ENCODE data around the gene DDRGK1. TPM values are rescaled to one million over a fixed set of nuclear protein-coding genes. Genes with fewer than 3 reads are reported as not detected.

The DDRGK1 gene
- total and polyA plus RNA-seq, 2 of the 4 experiments (the other 2 are of a cell fraction), result 12.2 to 29.6 TPM

DNA sequence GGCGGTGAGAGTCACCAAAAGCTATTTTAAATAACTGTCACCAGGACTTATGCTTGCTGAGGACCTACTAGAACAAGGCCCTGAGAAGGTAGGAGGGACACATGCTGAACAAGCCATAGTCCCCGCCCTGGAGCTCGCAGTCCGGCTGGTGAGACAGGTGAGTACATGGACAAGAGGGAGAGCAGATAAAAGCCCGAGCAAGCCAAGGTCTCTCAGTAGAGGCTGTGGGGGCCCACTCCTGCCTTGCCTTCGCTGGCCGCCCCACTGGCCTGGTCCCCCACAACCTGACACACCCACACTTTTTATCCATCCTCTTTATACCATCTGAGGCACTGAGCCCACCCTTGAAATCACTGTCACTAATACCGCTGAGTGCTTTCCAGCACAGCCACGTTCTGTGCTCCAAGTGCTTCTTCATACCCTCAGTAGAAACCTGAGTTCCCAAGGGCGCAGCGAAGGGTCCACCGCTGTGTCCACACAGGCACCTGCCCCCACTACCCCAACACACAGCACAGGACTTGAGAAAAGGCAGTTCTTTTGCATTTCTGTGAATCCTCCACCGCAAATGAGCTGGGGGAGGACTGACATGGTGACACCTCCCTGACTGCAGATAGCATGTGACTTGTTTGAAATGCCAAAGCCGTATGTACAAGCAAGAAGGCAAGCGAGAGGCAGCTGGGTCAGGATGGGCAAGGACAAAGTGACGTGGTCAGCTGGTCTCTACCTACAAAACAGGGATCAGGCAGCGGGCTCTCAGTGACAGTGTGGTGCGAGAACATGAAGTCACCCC, 12.1 kb downstream of the DDRGK1 start:
- Histone ChIP-seq H3K56ac (ENCODE audit: extremely low read depth, insufficient read depth, low read length) (no peak overlapping the region), H3K4ac (ENCODE audit: low read depth, low read length) (no peak overlapping the region), H3K9ac (ENCODE audit: low read depth, low read length) (no peak overlapping the region), H3K23ac (ENCODE audit: low read depth, low read length) (no peak overlapping the region), H3K9me3 (ENCODE audit: control insufficient read depth, insufficient read depth, low read length) (no peaks in the 10 kb centered on the region), H4K91ac (ENCODE audit: insufficient read depth, low read depth, low read length) (no peak overlapping the region), H3K14ac (replicated peaks; ENCODE audit: low read depth, low read length) (no peak overlapping the region), H3K27me3 (ENCODE audit: control insufficient read depth, insufficient read depth, low read length) (no peaks in the 10 kb centered on the region), H2BK120ac (ENCODE audit: low read depth, low read length) (no peak overlapping the region), H2AK5ac (ENCODE audit: low read depth, low read length) (no peak overlapping the region), H3K27ac (ENCODE audit: insufficient read depth, low read length) (no peak overlapping the region), H2AFZ (replicated peaks; ENCODE audit: low read length, poor library complexity) (no peak overlapping the region), H2BK20ac (ENCODE audit: low read depth, low read length) (no peak overlapping the region), H3K4me2 (ENCODE audit: low read depth, low read length) (no peak overlapping the region), H4K5ac (ENCODE audit: low read depth, low read length) (no peak overlapping the region), H3K36me3 (ENCODE audit: control insufficient read depth, insufficient read depth, low read length) (peaks cover 66% of the 10 kb centered on the region), H3K4me3 (ENCODE audit: insufficient read depth, low read depth, low read length) (no peak overlapping the region), H4K8ac (ENCODE audit: low read depth in 2 of 2, low read length in 2 of 2) (no peak overlapping the region), H3K4me1 (ENCODE audit: control insufficient read depth, insufficient read depth, low read length) (no peaks in the 10 kb centered on the region), H2BK5ac (ENCODE audit: low read depth, low read length, poor library complexity, severe bottlenecking) (no peak overlapping the region), H4K20me1 (ENCODE audit: insufficient read depth, low read length) (no peaks in the 10 kb centered on the region), H2AK9ac (replicated peaks; ENCODE audit: low read depth, low read length, poor library complexity) (no peak overlapping the region), H2BK15ac (ENCODE audit: low read depth, low read length) (no peak overlapping the region), H3K9me1 (ENCODE audit: insufficient read depth, low read length) (no peaks in the 10 kb centered on the region), H3K18ac (ENCODE audit: low read depth, low read length) (no peak overlapping the region), H3K79me1 (ENCODE audit: low read depth in 1 of 2, low read length in 2 of 2) (no peaks in the 10 kb centered on the region)
- 92% methylated on average over 4 of the region's 18 CpGs; no CpG with 5 or more reads in 1 of the 2 experiments for WGBS, 2 experiments (ENCODE audit: extremely low coverage in 2 of 2, insufficient read length in 1 of 2)
- DNase-seq, result no peak
- TF ChIP-seq CHD1 (IDR thresholded peaks at IDR 0.05; ENCODE audit: low read depth, low read length) (no peak), NFE2L2 (IDR thresholded peaks at IDR 0.05; ENCODE audit: low read depth, low read length) (no peak), FOS (IDR thresholded peaks at IDR 0.05; ENCODE audit: low read depth, low read length) (no peak), MXI1 (IDR thresholded peaks at IDR 0.05; ENCODE audit: borderline replicate concordance, low read depth, low read length) (no peak), RAD21 (IDR thresholded peaks at IDR 0.05; ENCODE audit: low read length) (no peak), SMC3 (IDR thresholded peaks at IDR 0.05; ENCODE audit: low read depth, low read length) (no peak), MAFK (IDR thresholded peaks at IDR 0.05; ENCODE audit: low read depth, low read length) (no peak), MAZ (IDR thresholded peaks at IDR 0.05; ENCODE audit: borderline replicate concordance, low read depth, low read length) (no peak), RCOR1 (IDR thresholded peaks at IDR 0.05; ENCODE audit: insufficient replicate concordance, low read length) (no peak), RFX5 (IDR thresholded peaks at IDR 0.05; ENCODE audit: low read depth, low read length) (no peak), CTCF (conservative IDR thresholded peaks at IDR 0.05; ENCODE audit: low read depth, low read length) (no peak), CEBPB (IDR thresholded peaks at IDR 0.05; ENCODE audit: low read depth, low read length) (no peak), POLR2A (IDR thresholded peaks at IDR 0.05; ENCODE audit: low read depth, low read length) (no peak), BHLHE40 (IDR thresholded peaks at IDR 0.05; ENCODE audit: low read depth, low read length) (no peak)
- TF ChIP-seq, protein P1, sequence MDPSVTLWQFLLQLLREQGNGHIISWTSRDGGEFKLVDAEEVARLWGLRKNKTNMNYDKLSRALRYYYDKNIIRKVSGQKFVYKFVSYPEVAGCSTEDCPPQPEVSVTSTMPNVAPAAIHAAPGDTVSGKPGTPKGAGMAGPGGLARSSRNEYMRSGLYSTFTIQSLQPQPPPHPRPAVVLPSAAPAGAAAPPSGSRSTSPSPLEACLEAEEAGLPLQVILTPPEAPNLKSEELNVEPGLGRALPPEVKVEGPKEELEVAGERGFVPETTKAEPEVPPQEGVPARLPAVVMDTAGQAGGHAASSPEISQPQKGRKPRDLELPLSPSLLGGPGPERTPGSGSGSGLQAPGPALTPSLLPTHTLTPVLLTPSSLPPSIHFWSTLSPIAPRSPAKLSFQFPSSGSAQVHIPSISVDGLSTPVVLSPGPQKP (IDR thresholded peaks at IDR 0.05; ENCODE audit: borderline replicate concordance, low read depth, low read length), result no peak
- TF ChIP-seq, protein P2, sequence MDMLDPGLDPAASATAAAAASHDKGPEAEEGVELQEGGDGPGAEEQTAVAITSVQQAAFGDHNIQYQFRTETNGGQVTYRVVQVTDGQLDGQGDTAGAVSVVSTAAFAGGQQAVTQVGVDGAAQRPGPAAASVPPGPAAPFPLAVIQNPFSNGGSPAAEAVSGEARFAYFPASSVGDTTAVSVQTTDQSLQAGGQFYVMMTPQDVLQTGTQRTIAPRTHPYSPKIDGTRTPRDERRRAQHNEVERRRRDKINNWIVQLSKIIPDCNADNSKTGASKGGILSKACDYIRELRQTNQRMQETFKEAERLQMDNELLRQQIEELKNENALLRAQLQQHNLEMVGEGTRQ (IDR thresholded peaks at IDR 0.05; ENCODE audit: low read depth, low read length), result no peak
- no TSS peak for BruUV-seq (replicated peaks)
- POLR2A ChIA-PET (ENCODE audit: unreplicated experiment), result no interaction called here
- dilution Hi-C loops (cut with HindIII; ENCODE audit: low sequenced_read_pairs, unreplicated experiment) (no loop called here), in situ Hi-C loops (cut with MboI; ENCODE audit: low sequenced_read_pairs) (no loop called here), intact Hi-C loops (cut with micrococcal nuclease) (no loop called here)
- CTCF ChIA-PET, result no interaction called here
- no peak for ATAC-seq (ENCODE audit: low read depth)

All from IMR-90 (cell line).